ENCODE measurements around the gene RASEF.

- TF ChIP-seq GATA3 (IDR thresholded peaks at IDR 0.05; ENCODE audit: low read depth, low read length) (no peak), GATA2 (IDR thresholded peaks at IDR 0.05; ENCODE audit: low read depth, low read length) (no peak)
Observed at GRCh38 chr9:83068414-83068813, 5.5 kb upstream of the RASEF start.

Measured in SH-SY5Y (cell line).